A549 (cell line): Measurements from ENCODE around the gene DEUP1.

Source experiments
- TF ChIP-seq, protein P1 (sequence below): IDR thresholded peaks from 2 replicates; pipeline ENCODE4 v1.6.1; 2012
- TF ChIP-seq, protein P2 (sequence below): fragments of >200 bp; sonication (Bioruptor Twin); formaldehyde crosslinking; IDR thresholded peaks from 3 replicates; pipeline ENCODE4 v1.5.1; 2016

DNA sequence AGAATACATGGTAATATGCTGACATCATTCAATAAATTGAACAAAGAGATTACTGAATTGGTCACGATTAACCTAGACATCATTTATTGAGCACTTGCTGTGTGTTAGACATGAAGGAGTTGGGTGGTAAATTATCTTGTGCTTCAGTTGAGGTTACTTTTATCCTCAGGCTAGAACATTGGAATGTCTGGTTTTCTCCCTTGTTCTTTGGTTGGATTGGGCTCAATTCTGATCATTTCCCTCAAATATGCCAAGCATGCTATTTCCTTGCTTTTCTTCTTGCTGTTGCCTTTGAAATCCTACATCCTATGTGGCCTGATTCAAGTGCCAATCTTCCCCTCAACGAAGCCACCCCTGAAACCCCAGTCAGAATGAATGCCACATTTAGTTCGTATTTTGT lies 65.8 kb downstream of the DEUP1 start:
- TF ChIP-seq, protein P1, sequence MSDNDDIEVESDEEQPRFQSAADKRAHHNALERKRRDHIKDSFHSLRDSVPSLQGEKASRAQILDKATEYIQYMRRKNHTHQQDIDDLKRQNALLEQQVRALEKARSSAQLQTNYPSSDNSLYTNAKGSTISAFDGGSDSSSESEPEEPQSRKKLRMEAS: no peak
- TF ChIP-seq, protein P2, sequence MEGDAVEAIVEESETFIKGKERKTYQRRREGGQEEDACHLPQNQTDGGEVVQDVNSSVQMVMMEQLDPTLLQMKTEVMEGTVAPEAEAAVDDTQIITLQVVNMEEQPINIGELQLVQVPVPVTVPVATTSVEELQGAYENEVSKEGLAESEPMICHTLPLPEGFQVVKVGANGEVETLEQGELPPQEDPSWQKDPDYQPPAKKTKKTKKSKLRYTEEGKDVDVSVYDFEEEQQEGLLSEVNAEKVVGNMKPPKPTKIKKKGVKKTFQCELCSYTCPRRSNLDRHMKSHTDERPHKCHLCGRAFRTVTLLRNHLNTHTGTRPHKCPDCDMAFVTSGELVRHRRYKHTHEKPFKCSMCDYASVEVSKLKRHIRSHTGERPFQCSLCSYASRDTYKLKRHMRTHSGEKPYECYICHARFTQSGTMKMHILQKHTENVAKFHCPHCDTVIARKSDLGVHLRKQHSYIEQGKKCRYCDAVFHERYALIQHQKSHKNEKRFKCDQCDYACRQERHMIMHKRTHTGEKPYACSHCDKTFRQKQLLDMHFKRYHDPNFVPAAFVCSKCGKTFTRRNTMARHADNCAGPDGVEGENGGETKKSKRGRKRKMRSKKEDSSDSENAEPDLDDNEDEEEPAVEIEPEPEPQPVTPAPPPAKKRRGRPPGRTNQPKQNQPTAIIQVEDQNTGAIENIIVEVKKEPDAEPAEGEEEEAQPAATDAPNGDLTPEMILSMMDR: no peak
